Gastroesophageal sphincter (tissue), 4 donors: Measurements from ENCODE around the gene POMT2. TPM values are rescaled to one million over a fixed set of nuclear protein-coding genes. Genes with fewer than 3 reads are reported as not detected.

Experiments
- ATAC-seq: fragments of 150-250 bp; one replicate; pipeline ENCODE4 v1.9.1; 2016; ENCODE audit warnings: mild to moderate bottlenecking, moderate library complexity
- H3K27ac ChIP-seq, 4 donors: fragments of 200-600 bp; sonication (generic) in 3 of 4; 1 replicate in 3 of 4; 2 replicates in 1 of 4; pipeline ENCODE4 v1.5.1; 2016 to 2019
- H3K27me3 ChIP-seq: fragments of 200-600 bp; sonication (generic); one replicate; pipeline ENCODE4 v1.5.1; 2019
- H3K36me3 ChIP-seq, 2 donors: fragments of 200-600 bp; sonication (generic); one replicate each; pipeline ENCODE4 v1.5.1; 2019; ENCODE audit warnings: control low read depth in 1 of 2
- H3K4me1 ChIP-seq, 3 donors: fragments of 200-600 bp; sonication (generic); 1 replicate in 2 of 3; 2 replicates in 1 of 3; pipeline ENCODE4 v1.5.1; 2016 to 2019; ENCODE audit warnings: control low read depth in 2 of 3
- H3K4me3 ChIP-seq, 2 donors: fragments of 200-600 bp; sonication (generic); one replicate each; pipeline ENCODE4 v1.5.1; 2019; ENCODE audit warnings: mild to moderate bottlenecking in 1 of 2, moderate library complexity in 1 of 2
- H3K9me3 ChIP-seq, 3 donors: fragments of 200-600 bp; sonication (generic); one replicate each; pipeline ENCODE4 v1.5.1; 2017 to 2019; ENCODE audit warnings: control low read depth in 2 of 3
- CTCF ChIP-seq, 4 experiments: fragments of 200-600 bp in 2 of 4; fragments of 450-650 bp in 2 of 4; sonication (generic) in 1 of 4; IDR thresholded peaks; one replicate each; pipeline ENCODE4 v1.5.1; 2017 to 2019; ENCODE audit warnings: antibody characterized with exemption in 4 of 4, mild to moderate bottlenecking in 2 of 4, moderate library complexity in 2 of 4
- EP300 ChIP-seq: sonication (generic); formaldehyde crosslinking; IDR thresholded peaks from one replicate; pipeline ENCODE4 v1.6.1; 2017; ENCODE audit warnings: antibody characterized with exemption, mild to moderate bottlenecking
- POLR2A ChIP-seq, 2 donors: fragments of 450-650 bp; IDR thresholded peaks; one replicate each; pipeline ENCODE4 v1.6.1; 2017; ENCODE audit warnings: antibody characterized with exemption in 2 of 2, mild to moderate bottlenecking in 2 of 2, moderate library complexity in 1 of 2
- POLR2AphosphoS5 ChIP-seq: sonication (generic); formaldehyde crosslinking; IDR thresholded peaks from one replicate; pipeline ENCODE4 v1.6.1; 2017; ENCODE audit warnings: antibody characterized with exemption
- WGBS, 2 donors: methylation state at CpG; one replicate each; pipeline ENCODE4 v1.1.5; 2018; ENCODE audit warnings: low coverage in 1 of 2; 5-methylcytosine and 5-hydroxymethylcytosine counted together
- total RNA-seq, 4 donors: library from RNA; depleted of rRNA; stranded (reverse); fragments of >200 nt; gene quantifications; one replicate each; pipeline ENCODE4 v1.1.0, GENCODE V29; 2016

Gene POMT2
- total RNA-seq, 4 donors from 2014 or later = 8.1 to 20.9 (median 14.4) TPM

GRCh38 chr14:77260631-77261030 is 60.1 kb downstream of the POMT2 start:
- H3K9me3 ChIP-seq = no peaks in the 10 kb centered on the region
- H3K27me3 ChIP-seq = peaks cover 55% of the 10 kb centered on the region
- no peaks in the 10 kb centered on the region for H3K4me1 ChIP-seq
- H3K36me3 ChIP-seq = no peaks in the 10 kb centered on the region
- TF ChIP-seq POLR2A (IDR thresholded peaks at IDR 0.05) = no peak
- TF ChIP-seq CTCF (IDR thresholded peaks at IDR 0.05) = no peak
- TF ChIP-seq EP300 = no peak
- TF ChIP-seq POLR2AphosphoS5 = no peak
- H3K27ac ChIP-seq = no peak overlapping the region
- 40% methylated on average over 1 of the region's 10 CpGs; no CpG with 5 or more reads in 1 of the 2 donors for WGBS, 2 donors
- no peak overlapping the region for H3K4me3 ChIP-seq
- ATAC-seq = no peak

GRCh38 chr14:77260199-77260598 is 60.5 kb downstream of the POMT2 start:
- Histone ChIP-seq H3K27ac (no peak overlapping the region), H3K4me1 (no peaks in the 10 kb centered on the region), H3K9me3 (no peaks in the 10 kb centered on the region), H3K27me3 (peaks cover 55% of the 10 kb centered on the region), H3K4me3 (no peak overlapping the region), H3K36me3 (no peaks in the 10 kb centered on the region)
- no peak for ATAC-seq
- TF ChIP-seq POLR2A (IDR thresholded peaks at IDR 0.05) (no peak), CTCF (IDR thresholded peaks at IDR 0.05) (no peak), POLR2AphosphoS5 (no peak), EP300 (no peak)
- WGBS, 2 donors = 70 to 92% methylated on average over 2 to 5 of the region's 11 CpGs

- no peak for TF ChIP-seq POLR2AphosphoS5
- TF ChIP-seq EP300 = no peak
- TF ChIP-seq POLR2A (IDR thresholded peaks at IDR 0.05) = no peak
- no peak for TF ChIP-seq CTCF (IDR thresholded peaks at IDR 0.05)
- H3K4me1 ChIP-seq = no peaks in the 10 kb centered on the region
- WGBS, 2 donors = 40 to 100% methylated on average over 1 to 2 of the region's 11 CpGs
- peaks cover 55% of the 10 kb centered on the region for H3K27me3 ChIP-seq
- ATAC-seq = no peak
- H3K27ac ChIP-seq = no peak overlapping the region
- no peaks in the 10 kb centered on the region for H3K9me3 ChIP-seq
- no peaks in the 10 kb centered on the region for H3K36me3 ChIP-seq
- H3K4me3 ChIP-seq = no peak overlapping the region
Observed at GRCh38 chr14:77259025-77259715, 61.5 kb downstream of the POMT2 start.

- H3K4me3 ChIP-seq = no peak overlapping the region
- H3K36me3 ChIP-seq = no peaks in the 10 kb centered on the region
- H3K4me1 ChIP-seq = no peaks in the 10 kb centered on the region
- WGBS, 2 donors = no CpG with 5 or more reads among the region's 5 CpGs
- ATAC-seq = no peak
- TF ChIP-seq CTCF (IDR thresholded peaks at IDR 0.05) (no peak), POLR2AphosphoS5 (no peak), EP300 (no peak), POLR2A (IDR thresholded peaks at IDR 0.05) (no peak)
- no peaks in the 10 kb centered on the region for H3K9me3 ChIP-seq
- peaks cover 59% of the 10 kb centered on the region for H3K27me3 ChIP-seq
- no peak overlapping the region for H3K27ac ChIP-seq
Observed at GRCh38 chr14:77258566-77258965, 62.1 kb downstream of the POMT2 start.

GRCh38 chr14:77257700-77258099 is 63.0 kb downstream of the POMT2 start:
- Histone ChIP-seq H3K27me3 (peaks cover 68% of the 10 kb centered on the region), H3K27ac (no peak overlapping the region), H3K36me3 (no peaks in the 10 kb centered on the region), H3K9me3 (no peaks in the 10 kb centered on the region), H3K4me3 (no peak overlapping the region), H3K4me1 (no peaks in the 10 kb centered on the region)
- no peak for ATAC-seq
- no peak for TF ChIP-seq POLR2A (IDR thresholded peaks at IDR 0.05)
- TF ChIP-seq CTCF (IDR thresholded peaks at IDR 0.05) = no peak
- TF ChIP-seq EP300 = no peak
- no peak for TF ChIP-seq POLR2AphosphoS5
- WGBS, 2 donors = 81% methylated on average over 4 of the region's 10 CpGs; no CpG with 5 or more reads in 1 of the 2 donors
